ENCODE data around the gene ARMCX1. TPM values are rescaled to one million over a fixed set of nuclear protein-coding genes. Genes with fewer than 3 reads are reported as not detected.

Gene ARMCX1
- total and polyA plus RNA-seq, 10 of the 15 experiments (the other 5 are each of a cell fraction or from before 2014, with no cell fraction given): 0.02 to 0.07 (median 0.05) TPM; not detected in 7

GRCh38 chrX:101595739-101596419 is 45.5 kb downstream of the ARMCX1 start (continued):
- TF ChIP-seq CBFB (IDR thresholded peaks at IDR 0.05; ENCODE audit: low read depth) (no peak), SREBF2 (IDR thresholded peaks at IDR 0.05; ENCODE audit: low read length) (no peak), NR2C1 (IDR thresholded peaks at IDR 0.05) (no peak), YBX1 (IDR thresholded peaks at IDR 0.05) (no peak), RCOR1 (conservative IDR thresholded peaks at IDR 0.05; ENCODE audit: low read depth, low read length) (no peak), ZBTB33 (IDR thresholded peaks at IDR 0.05) (no peak), IRF3 (IDR thresholded peaks at IDR 0.05) (no peak), GABPA (IDR thresholded peaks at IDR 0.05; ENCODE audit: low read depth) (no peak), HDAC6 (IDR thresholded peaks at IDR 0.05; ENCODE audit: unreplicated experiment) (no peak), CTCF (IDR thresholded peaks at IDR 0.05 in 2 of 3, conservative IDR thresholded peaks at IDR 0.05 in 1 of 3; ENCODE audit: control insufficient read depth in 2 of 3, extremely low read depth in 1 of 3, insufficient read depth in 1 of 3, low read depth in 3 of 3, low read length in 3 of 3) (peak; percentile 48 to 77 (median 56); a peak in 5 of 6 replicates), FOXK2 (IDR thresholded peaks at IDR 0.05) (no peak), CREB1 (IDR thresholded peaks at IDR 0.05; ENCODE audit: low read depth) (no peak), ASH2L (IDR thresholded peaks at IDR 0.05; ENCODE audit: borderline replicate concordance, low read depth) (no peak), USF2 (IDR thresholded peaks at IDR 0.05; ENCODE audit: borderline replicate concordance, low read depth, low read length) (no peak), SREBF1 (IDR thresholded peaks at IDR 0.05; ENCODE audit: low read length) (no peak), ZBTB40 (IDR thresholded peaks at IDR 0.05; ENCODE audit: borderline replicate concordance) (no peak), RUNX3 (IDR thresholded peaks at IDR 0.05; ENCODE audit: low read length) (peak; percentile 25; the same call in 1 of the 2 replicates), TCF3 (IDR thresholded peaks at IDR 0.05; ENCODE audit: borderline replicate concordance, insufficient read depth, low read depth, low read length) (no peak), RB1 (IDR thresholded peaks at IDR 0.05; ENCODE audit: borderline replicate concordance) (no peak)

Data from GM12878 (cell line).